Measurements from ENCODE around the gene JAKMIP3. TPM values are rescaled to one million over a fixed set of nuclear protein-coding genes. Genes with fewer than 3 reads are reported as not detected.

JAKMIP3 gene
- total and polyA plus RNA-seq, 4 experiments from 2014 or later, result 0.03 to 0.36 (median 0.29) TPM; not detected in 1

- Histone ChIP-seq H3K4me1 (ENCODE audit: insufficient read depth, low read length) (no peaks in the 10 kb centered on the region), H3K27me3 (ENCODE audit: insufficient read depth, low read length) (no peaks in the 10 kb centered on the region), H3K36me3 (ENCODE audit: insufficient read depth, low read length) (no peaks in the 10 kb centered on the region), H3K27ac (ENCODE audit: low read depth, low read length) (no peak overlapping the region), H3K4me3 (ENCODE audit: low read length in 2 of 2) (no peak overlapping the region), H3K9me3 (ENCODE audit: control insufficient read depth in 1 of 2, low read length in 2 of 2) (no peaks in the 10 kb centered on the region)
- ChIA-PET CTCF (ENCODE audit: partially characterized antibody) (no interaction called here), POLR2A (ENCODE audit: partially characterized antibody) (no interaction called here)
- H3K27ac Mint-ChIP-seq, result no peak overlapping the region
- no peaks in the 10 kb centered on the region for H3K4me1 Mint-ChIP-seq
- intact Hi-C loops (cut with micrococcal nuclease), result no loop called here
- no peaks in the 10 kb centered on the region for H3K9me3 Mint-ChIP-seq
- no peak overlapping the region for H3K4me3 Mint-ChIP-seq
- peaks cover 0 to 2% of the 10 kb centered on the region in 2 donors for H3K27me3 Mint-ChIP-seq
- no peaks in the 10 kb centered on the region for H3K36me3 Mint-ChIP-seq
- DNase-seq, result no peak
Measured at GRCh38 chr10:132110111-132110521, 44.4 kb downstream of the JAKMIP3 start.

- no peaks in the 10 kb centered on the region for H3K27me3 ChIP-seq (ENCODE audit: insufficient read depth, low read length)
- peaks cover 0 to 2% of the 10 kb centered on the region in 2 donors for H3K27me3 Mint-ChIP-seq
- no peak overlapping the region for H3K4me3 ChIP-seq (ENCODE audit: low read length in 2 of 2)
- ChIA-PET CTCF (ENCODE audit: partially characterized antibody) (no interaction called here), POLR2A (ENCODE audit: partially characterized antibody) (no interaction called here)
- no peaks in the 10 kb centered on the region for H3K4me1 Mint-ChIP-seq
- H3K27ac Mint-ChIP-seq, result no peak overlapping the region
- no peak for DNase-seq
- H3K9me3 ChIP-seq (ENCODE audit: control insufficient read depth in 1 of 2, low read length in 2 of 2), result no peaks in the 10 kb centered on the region
- intact Hi-C loops (cut with micrococcal nuclease), result no loop called here
- H3K4me1 ChIP-seq (ENCODE audit: insufficient read depth, low read length), result no peaks in the 10 kb centered on the region
- no peak overlapping the region for H3K27ac ChIP-seq (ENCODE audit: low read depth, low read length)
- no peak overlapping the region for H3K4me3 Mint-ChIP-seq
- no peaks in the 10 kb centered on the region for H3K36me3 ChIP-seq (ENCODE audit: insufficient read depth, low read length)
- H3K36me3 Mint-ChIP-seq, result no peaks in the 10 kb centered on the region
- no peaks in the 10 kb centered on the region for H3K9me3 Mint-ChIP-seq
Measured at GRCh38 chr10:132110713-132111112, 45.0 kb downstream of the JAKMIP3 start.

GRCh38 chr10:132111121-132111731 lies 45.5 kb downstream of the JAKMIP3 start:
- no peak overlapping the region for H3K27ac ChIP-seq (ENCODE audit: low read depth, low read length)
- Mint-ChIP-seq H3K4me1 (no peaks in the 10 kb centered on the region), H3K27me3 (peaks cover 0 to 2% of the 10 kb centered on the region in 2 donors), H3K27ac (no peak overlapping the region), H3K36me3 (no peaks in the 10 kb centered on the region), H3K9me3 (peaks cover 0 to 2% (median 0%) of the 10 kb centered on the region in 8 donors), H3K4me3 (no peak overlapping the region)
- H3K4me1 ChIP-seq (ENCODE audit: insufficient read depth, low read length), result no peaks in the 10 kb centered on the region
- no peak for DNase-seq
- intact Hi-C loops (cut with micrococcal nuclease), result no loop called here
- no peak overlapping the region for H3K4me3 ChIP-seq (ENCODE audit: low read length in 2 of 2)
- no peaks in the 10 kb centered on the region for H3K36me3 ChIP-seq (ENCODE audit: insufficient read depth, low read length)
- POLR2A ChIA-PET (ENCODE audit: partially characterized antibody), result no interaction called here
- no peaks in the 10 kb centered on the region for H3K27me3 ChIP-seq (ENCODE audit: insufficient read depth, low read length)
- CTCF ChIA-PET (ENCODE audit: partially characterized antibody), result no interaction called here
- no peaks in the 10 kb centered on the region for H3K9me3 ChIP-seq (ENCODE audit: control insufficient read depth in 1 of 2, low read length in 2 of 2)

- no peak for DNase-seq
- intact Hi-C loops (cut with micrococcal nuclease), result no loop called here
- CTCF ChIA-PET (ENCODE audit: partially characterized antibody), result no interaction called here
Measured at GRCh38 chr10:132111871-132112341, 46.2 kb downstream of the JAKMIP3 start.

GRCh38 chr10:132112611-132113010 lies 46.9 kb downstream of the JAKMIP3 start:
- POLR2A ChIA-PET (ENCODE audit: partially characterized antibody), result no interaction called here
- H3K9me3 Mint-ChIP-seq, result peaks cover 0 to 3% (median 0%) of the 10 kb centered on the region in 8 donors
- Histone ChIP-seq H3K4me3 (ENCODE audit: low read length in 2 of 2) (no peak overlapping the region), H3K4me1 (ENCODE audit: insufficient read depth, low read length) (no peaks in the 10 kb centered on the region), H3K36me3 (ENCODE audit: insufficient read depth, low read length) (no peaks in the 10 kb centered on the region), H3K27me3 (ENCODE audit: insufficient read depth, low read length) (no peaks in the 10 kb centered on the region), H3K9me3 (ENCODE audit: control insufficient read depth in 1 of 2, low read length in 2 of 2) (no peaks in the 10 kb centered on the region), H3K27ac (ENCODE audit: low read depth, low read length) (no peak overlapping the region)
- CTCF ChIA-PET (ENCODE audit: partially characterized antibody), result no interaction called here
- H3K4me3 Mint-ChIP-seq, result no peak overlapping the region
- H3K27ac Mint-ChIP-seq, result peak overlapping the region in 1 of 7 donors; percentile 30
- intact Hi-C loops (cut with micrococcal nuclease), result no loop called here
- no peaks in the 10 kb centered on the region for H3K36me3 Mint-ChIP-seq
- no peaks in the 10 kb centered on the region for H3K4me1 Mint-ChIP-seq
- peaks cover 0 to 2% of the 10 kb centered on the region in 2 donors for H3K27me3 Mint-ChIP-seq
- no peak for DNase-seq

More at GRCh38 chr10:132111871-132112341, 46.2 kb downstream of the JAKMIP3 start:
- no peaks in the 10 kb centered on the region for H3K27me3 ChIP-seq (ENCODE audit: insufficient read depth, low read length)
- no peak overlapping the region for H3K27ac ChIP-seq (ENCODE audit: low read depth, low read length)
- H3K36me3 ChIP-seq (ENCODE audit: insufficient read depth, low read length), result no peaks in the 10 kb centered on the region
- no peaks in the 10 kb centered on the region for H3K4me1 ChIP-seq (ENCODE audit: insufficient read depth, low read length)
- H3K27me3 Mint-ChIP-seq, result peaks cover 0 to 2% of the 10 kb centered on the region in 2 donors
- H3K36me3 Mint-ChIP-seq, result no peaks in the 10 kb centered on the region
- POLR2A ChIA-PET (ENCODE audit: partially characterized antibody), result no interaction called here
- no peaks in the 10 kb centered on the region for H3K4me1 Mint-ChIP-seq
- H3K9me3 Mint-ChIP-seq, result peaks cover 0 to 3% (median 0%) of the 10 kb centered on the region in 8 donors
- H3K4me3 Mint-ChIP-seq, result no peak overlapping the region
- H3K4me3 ChIP-seq (ENCODE audit: low read length in 2 of 2), result no peak overlapping the region
- no peak overlapping the region for H3K27ac Mint-ChIP-seq
- no peaks in the 10 kb centered on the region for H3K9me3 ChIP-seq (ENCODE audit: control insufficient read depth in 1 of 2, low read length in 2 of 2)

GRCh38 chr10:132113206-132113605 lies 47.5 kb downstream of the JAKMIP3 start:
- H3K9me3 Mint-ChIP-seq, result peaks cover 0 to 3% (median 0%) of the 10 kb centered on the region in 8 donors
- CTCF ChIA-PET (ENCODE audit: partially characterized antibody), result no interaction called here
- no peak overlapping the region for H3K27ac Mint-ChIP-seq
- no peak for DNase-seq
- H3K4me3 Mint-ChIP-seq, result no peak overlapping the region
- intact Hi-C loops (cut with micrococcal nuclease), result no loop called here
- no peaks in the 10 kb centered on the region for H3K36me3 ChIP-seq (ENCODE audit: insufficient read depth, low read length)
- no peaks in the 10 kb centered on the region for H3K4me1 Mint-ChIP-seq
- peaks cover 0 to 2% of the 10 kb centered on the region in 2 donors for H3K27me3 Mint-ChIP-seq
- no peaks in the 10 kb centered on the region for H3K9me3 ChIP-seq (ENCODE audit: control insufficient read depth in 1 of 2, low read length in 2 of 2)
- H3K4me1 ChIP-seq (ENCODE audit: insufficient read depth, low read length), result no peaks in the 10 kb centered on the region
- POLR2A ChIA-PET (ENCODE audit: partially characterized antibody), result no interaction called here
- no peaks in the 10 kb centered on the region for H3K27me3 ChIP-seq (ENCODE audit: insufficient read depth, low read length)
- H3K36me3 Mint-ChIP-seq, result no peaks in the 10 kb centered on the region
- H3K4me3 ChIP-seq (ENCODE audit: low read length in 2 of 2), result no peak overlapping the region
- no peak overlapping the region for H3K27ac ChIP-seq (ENCODE audit: low read depth, low read length)

- Mint-ChIP-seq H3K36me3 (no peaks in the 10 kb centered on the region), H3K27ac (no peak overlapping the region), H3K9me3 (peaks cover 0 to 3% (median 0%) of the 10 kb centered on the region in 8 donors), H3K27me3 (peaks cover under 1 to 2% of the 10 kb centered on the region in 2 donors), H3K4me1 (no peaks in the 10 kb centered on the region), H3K4me3 (no peak overlapping the region)
- no peak for DNase-seq
- Histone ChIP-seq H3K4me1 (ENCODE audit: insufficient read depth, low read length) (no peaks in the 10 kb centered on the region), H3K27me3 (ENCODE audit: insufficient read depth, low read length) (no peaks in the 10 kb centered on the region), H3K36me3 (ENCODE audit: insufficient read depth, low read length) (no peaks in the 10 kb centered on the region), H3K4me3 (ENCODE audit: low read length in 2 of 2) (no peak overlapping the region), H3K9me3 (ENCODE audit: control insufficient read depth in 1 of 2, low read length in 2 of 2) (no peaks in the 10 kb centered on the region), H3K27ac (ENCODE audit: low read depth, low read length) (no peak overlapping the region)
- ChIA-PET CTCF (ENCODE audit: partially characterized antibody) (no interaction called here), POLR2A (ENCODE audit: partially characterized antibody) (no interaction called here)
- intact Hi-C loops (cut with micrococcal nuclease), result no loop called here
Measured at GRCh38 chr10:132113766-132114365, 48.1 kb downstream of the JAKMIP3 start.
